Measurements from ENCODE around the gene PRDM9.
"Not testable (repeated sequence)": the region's sequence is repeated elsewhere in the genome, so short reads cannot be mapped to it uniquely, and the experiment has no call there.

Gene PRDM9

GRCh38 chr5:23507278-23507685 is at the start of gene PRDM9:
PRDM9 (plus strand) TSS chr5:23507609; CDS start chr5:23509034, 1,425 bp downstream.
- no peak for DNase-seq

DNA sequence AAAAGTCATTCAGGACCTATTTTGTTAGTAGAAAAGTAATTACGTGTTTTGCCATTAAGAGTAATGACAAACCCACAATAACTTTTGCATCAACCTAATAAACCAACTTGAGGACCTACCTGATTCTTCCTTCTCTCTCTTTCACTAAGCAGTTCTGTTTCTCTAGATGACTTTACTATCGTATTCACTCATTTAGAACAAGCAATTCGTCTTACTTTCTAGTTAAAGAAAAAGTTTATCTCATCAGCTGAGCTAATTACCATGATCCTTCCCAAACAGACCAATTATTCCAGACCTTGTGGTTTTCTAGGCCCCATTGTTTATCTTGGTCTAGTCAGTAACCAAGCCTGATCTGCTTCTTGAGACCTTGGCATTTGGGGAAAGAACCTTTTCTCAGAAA is 49.6 kb upstream of the PRDM9 start:
- DNase-seq, result no peak

- no peak for DNase-seq
These were observed 48.2 kb upstream of the PRDM9 start for GRCh38 chr5:23459214-23459613.

DNA sequence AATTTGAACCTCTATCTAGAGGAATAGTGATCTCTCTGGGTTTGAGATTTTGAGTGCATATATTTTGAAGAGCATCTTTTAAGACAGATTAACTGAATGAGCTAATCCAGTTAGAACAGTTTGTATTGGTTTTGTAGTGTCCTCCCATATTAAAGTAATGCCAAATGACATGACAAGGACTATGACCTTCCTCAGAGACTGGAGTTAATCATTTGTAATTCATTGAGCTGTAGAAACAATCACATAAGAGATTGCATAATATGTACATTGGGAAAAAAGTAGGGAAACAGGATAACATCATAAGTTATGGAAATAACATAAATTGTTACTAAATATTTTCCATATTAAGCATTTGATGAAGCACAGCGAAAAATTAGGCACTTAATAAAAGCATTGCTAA is 45.8 kb upstream of the PRDM9 start:
- no peak for DNase-seq

DNA sequence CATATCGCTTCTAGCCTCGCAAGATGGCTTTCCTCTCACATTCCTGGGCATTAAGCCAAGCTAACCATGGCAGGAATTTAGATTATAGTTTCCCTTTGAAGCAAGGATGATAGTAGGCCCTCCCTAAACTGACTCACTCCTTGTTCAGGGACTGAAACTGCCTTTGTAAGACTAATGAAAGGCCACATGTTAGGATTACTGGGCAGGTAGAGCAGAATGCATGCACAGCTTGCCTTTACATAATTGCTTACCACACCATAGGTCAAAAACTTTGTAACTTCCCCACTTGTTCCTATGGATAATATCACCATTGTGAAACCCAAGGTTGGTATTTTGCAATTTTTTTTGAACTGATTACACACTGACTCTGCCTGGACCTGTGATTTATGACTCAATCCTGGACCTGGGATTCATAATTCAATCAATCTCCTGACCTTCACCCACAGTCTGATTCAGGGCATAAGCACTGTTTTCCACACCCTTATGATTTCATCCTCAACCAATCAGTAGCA is 41.0 kb upstream of the PRDM9 start:
- no peak for DNase-seq

GRCh38 chr5:23468658-23469057 is 38.8 kb upstream of the PRDM9 start:
- no peak for DNase-seq

- no peak for DNase-seq
These were observed 33.5 kb upstream of the PRDM9 start for GRCh38 chr5:23473915-23474314.

GRCh38 chr5:23474315-23474714 is 33.1 kb upstream of the PRDM9 start:
- DNase-seq, result no peak

DNA sequence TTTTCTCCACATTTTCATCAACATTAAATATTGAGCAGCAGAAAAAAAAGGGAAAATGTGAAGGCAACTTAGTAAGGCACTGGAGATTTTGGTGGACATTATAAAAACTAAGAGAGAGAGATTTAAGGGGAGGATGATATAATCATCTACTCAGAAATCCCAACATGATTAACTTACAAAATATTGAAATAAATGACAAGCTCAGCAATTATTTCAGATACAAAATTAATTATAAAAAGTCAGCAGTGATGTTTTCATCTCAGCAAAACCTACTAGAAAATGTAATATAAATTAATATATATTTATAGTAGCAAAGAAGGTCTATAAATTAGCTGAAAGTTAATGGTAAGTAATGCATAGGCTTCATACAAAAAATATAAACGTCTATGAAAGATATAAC is 30.8 kb upstream of the PRDM9 start:
- DNase-seq, result no peak

DNA sequence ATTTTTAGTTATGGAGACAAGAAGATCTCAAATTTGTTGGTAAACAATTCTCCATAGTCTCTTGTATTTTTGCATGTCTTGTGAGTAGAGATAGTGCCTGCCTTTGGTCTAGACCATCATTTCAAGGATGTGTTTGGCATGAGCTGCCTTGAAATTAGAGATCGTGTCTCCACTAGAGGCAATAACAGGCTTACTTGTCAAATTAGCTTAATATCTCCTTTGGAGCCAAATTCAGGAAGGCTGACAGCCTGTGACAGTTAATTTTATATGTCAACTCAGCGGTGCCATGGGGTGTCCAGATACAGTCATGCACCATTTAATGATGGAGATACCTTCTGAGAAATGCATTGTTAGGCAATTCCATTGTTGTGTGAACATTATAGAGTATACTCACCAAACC is 24.8 kb upstream of the PRDM9 start:
- no peak for DNase-seq

- no peak for DNase-seq
These were observed 24.3 kb upstream of the PRDM9 start for GRCh38 chr5:23483090-23483489.

DNA sequence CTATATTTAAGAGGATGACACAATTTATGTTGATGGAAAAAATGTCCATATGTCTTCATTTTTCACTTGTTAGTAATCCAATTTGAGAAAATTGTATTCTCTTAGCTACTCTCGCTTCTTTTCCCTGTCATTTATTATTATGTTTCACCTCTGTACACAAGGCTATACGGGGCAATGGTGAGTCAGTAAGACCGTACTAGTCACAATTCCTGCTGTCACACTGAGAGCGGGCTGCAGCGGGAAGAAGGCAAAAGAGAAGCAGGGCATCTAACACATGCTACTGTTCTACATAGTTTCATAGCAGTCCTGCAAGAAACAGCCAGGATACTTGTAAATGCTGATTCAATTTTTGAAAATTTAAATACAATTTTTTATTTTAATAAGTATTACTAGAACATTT is 23.3 kb upstream of the PRDM9 start:
- DNase-seq, result no peak

DNA sequence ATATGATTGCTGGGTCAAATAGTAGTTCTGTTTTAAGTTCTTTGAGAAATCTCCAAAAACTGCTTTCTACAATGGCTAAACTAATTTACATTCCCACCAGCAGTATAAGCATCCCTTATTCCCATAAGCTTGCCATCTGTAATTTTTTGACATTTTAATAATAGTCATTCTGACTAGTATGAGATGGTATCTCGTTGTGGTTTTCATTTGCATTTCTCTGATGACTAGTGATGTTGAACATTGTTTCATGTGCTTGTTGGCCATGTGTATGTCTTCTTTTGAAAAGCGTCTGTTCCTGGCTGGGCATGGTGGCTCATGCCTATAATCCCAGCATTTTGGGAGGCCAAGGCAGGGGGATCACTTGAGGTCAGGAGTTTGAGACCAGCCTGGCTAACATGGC is 21.2 kb upstream of the PRDM9 start:
- not testable (repeated sequence) for DNase-seq

GRCh38 chr5:23490993-23491392 is 16.4 kb upstream of the PRDM9 start:
- no peak for DNase-seq

DNA sequence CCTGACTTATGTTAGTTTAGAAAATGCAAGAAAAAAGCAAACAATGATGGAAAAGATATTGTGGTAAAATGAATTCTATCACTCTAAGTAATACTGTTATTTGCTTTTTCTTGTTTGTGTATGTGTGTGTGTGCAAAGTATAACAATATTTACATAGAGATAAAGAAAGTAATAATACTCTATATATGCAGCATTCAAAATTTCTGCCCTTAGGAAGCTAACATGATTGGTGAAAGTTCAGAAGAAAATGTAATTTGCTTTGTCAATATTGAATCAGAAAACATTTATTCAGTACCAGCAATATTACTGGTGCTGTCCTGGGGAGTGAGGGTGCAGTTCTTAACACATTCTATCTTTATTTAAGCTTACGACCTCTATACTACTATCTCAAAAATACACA is 12.9 kb upstream of the PRDM9 start:
- no peak for DNase-seq

DNA sequence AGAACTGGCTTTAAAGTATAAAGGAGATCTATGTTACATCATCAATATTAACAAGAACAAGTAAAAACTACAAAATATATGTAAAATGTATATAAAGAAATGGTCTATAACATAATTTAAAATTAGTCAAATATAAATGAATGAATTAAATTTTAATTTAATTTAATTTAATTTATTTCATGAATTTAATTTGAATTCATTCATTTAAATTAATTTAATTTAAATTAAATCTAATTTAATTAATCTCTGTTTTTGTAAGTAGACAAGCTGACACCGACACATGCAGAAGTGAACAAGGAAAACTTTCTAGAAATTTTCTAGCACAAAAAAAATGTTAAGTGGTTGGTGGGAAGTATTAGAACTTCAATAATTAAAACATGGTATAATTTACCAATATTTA is 10.8 kb upstream of the PRDM9 start:
- DNase-seq, result no peak

DNA sequence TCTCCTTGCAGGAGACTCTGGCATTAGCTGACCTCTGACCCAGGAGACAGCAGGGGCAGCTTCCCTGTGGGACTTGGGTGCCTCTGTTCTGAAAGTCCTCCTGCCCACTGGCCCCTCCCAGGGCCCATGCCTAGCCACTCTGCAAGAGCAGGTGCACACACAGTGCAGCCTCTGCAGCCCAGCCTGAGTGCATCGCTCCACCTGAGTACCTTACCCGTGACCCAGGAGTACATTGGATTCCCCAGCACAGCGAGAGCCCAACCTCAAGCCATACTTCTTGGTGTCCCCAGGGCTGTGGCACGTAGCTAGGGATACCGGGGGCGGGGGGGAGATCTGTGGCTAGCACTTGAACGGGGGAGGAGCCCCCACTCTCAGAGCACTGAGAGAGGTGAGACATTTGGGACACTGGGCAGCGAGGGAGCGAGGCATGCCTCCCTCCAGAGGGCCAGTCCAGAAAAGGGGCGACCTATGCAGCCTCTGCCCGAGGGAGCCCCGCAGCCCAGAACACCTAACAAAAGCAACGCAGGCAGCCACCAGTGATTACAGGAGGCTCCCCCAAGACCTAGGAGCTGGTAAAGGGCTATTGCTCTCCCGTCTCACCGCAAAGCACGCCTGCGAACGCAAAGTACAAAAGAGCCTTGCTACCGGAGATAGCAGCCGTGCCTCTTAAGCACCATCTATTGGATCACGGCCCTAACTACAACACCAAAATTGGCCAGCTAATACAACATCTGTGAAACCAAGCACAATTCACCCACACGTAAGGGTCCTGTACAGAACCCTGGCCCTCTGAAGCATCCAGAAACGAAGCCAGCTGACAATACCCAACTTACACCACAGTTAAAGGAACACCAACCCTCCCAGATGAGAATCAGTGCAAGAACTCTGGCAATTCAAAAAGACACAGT is 826 bp upstream of the PRDM9 start:
- no peak for DNase-seq

- DNase-seq, result not testable (repeated sequence)
These were observed 3.0 kb downstream of the PRDM9 start for GRCh38 chr5:23510434-23510833.

DNA sequence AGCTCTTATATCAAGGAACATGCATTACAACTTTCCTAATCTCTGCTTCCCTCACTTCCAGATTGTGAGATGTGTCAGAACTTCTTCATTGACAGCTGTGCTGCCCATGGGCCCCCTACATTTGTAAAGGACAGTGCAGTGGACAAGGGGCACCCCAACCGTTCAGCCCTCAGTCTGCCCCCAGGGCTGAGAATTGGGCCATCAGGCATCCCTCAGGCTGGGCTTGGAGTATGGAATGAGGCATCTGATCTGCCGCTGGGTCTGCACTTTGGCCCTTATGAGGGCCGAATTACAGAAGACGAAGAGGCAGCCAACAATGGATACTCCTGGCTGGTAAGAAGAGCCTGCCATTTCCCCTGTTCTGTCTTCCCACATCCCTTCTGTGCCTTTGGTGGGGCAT is 15.1 kb downstream of the PRDM9 start:
- no peak for DNase-seq

DNA sequence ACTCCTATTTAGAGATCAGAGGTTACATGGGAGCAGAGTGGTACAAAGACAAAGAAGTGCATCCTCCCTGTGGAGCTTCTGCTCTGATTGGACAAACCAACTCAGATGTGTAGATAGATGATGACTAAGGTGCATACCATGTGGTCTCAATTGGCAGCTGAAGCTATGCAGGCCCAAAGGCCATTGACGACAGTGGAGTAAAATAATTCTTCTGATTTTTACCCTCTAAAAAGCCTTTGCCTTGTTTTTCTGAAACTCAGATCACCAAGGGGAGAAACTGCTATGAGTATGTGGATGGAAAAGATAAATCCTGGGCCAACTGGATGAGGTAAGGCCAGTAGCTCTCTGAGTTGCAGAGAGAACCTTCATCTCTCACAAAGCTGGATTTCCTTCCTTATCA is 15.6 kb downstream of the PRDM9 start:
- no peak for DNase-seq

DNA sequence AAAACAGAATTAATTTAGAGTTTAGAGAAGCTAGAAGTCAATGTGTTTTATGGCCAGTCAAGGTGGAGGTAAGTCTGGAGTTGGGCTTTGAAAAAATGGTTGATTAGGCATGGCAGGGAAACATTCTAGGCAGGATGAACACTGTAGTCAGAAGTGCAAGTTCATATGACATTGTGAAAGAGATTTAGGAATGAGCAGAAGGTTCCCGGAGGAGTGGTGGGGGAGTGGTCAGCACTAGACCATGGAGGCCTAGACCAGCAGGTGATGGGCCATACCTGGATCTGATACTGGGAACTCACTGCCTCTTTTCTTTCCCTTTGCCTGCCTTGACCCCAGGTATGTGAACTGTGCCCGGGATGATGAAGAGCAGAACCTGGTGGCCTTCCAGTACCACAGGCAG is 16.6 kb downstream of the PRDM9 start:
- DNase-seq, result no peak

DNA sequence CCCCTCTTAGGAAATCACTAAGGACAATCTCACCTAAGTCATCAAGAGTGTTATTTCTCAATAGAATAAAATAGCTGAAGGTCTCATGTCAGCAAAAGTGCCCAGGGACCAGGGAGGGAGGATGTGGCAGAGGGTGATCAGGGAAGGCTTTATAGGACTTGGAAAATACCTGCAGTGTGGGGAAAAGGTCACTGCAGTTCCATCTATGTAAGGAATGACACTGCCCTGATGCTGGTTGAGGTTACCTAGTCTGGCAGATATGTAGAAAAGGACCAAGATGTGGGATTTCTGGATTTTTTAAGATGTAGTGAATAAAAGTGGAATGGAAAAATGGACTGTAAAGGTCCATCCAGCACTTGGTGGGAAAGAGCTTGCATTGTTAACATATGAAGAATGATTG is 18.3 kb downstream of the PRDM9 start:
- no peak for DNase-seq

DNA sequence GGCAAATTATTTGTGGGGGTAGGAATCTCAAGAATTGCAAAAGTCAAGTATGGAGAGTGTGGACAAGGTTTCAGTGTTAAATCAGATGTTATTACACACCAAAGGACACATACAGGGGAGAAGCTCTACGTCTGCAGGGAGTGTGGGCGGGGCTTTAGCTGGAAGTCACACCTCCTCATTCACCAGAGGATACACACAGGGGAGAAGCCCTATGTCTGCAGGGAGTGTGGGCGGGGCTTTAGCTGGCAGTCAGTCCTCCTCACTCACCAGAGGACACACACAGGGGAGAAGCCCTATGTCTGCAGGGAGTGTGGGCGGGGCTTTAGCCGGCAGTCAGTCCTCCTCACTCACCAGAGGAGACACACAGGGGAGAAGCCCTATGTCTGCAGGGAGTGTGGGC is 19.2 kb downstream of the PRDM9 start:
- not testable (repeated sequence) for DNase-seq

DNA sequence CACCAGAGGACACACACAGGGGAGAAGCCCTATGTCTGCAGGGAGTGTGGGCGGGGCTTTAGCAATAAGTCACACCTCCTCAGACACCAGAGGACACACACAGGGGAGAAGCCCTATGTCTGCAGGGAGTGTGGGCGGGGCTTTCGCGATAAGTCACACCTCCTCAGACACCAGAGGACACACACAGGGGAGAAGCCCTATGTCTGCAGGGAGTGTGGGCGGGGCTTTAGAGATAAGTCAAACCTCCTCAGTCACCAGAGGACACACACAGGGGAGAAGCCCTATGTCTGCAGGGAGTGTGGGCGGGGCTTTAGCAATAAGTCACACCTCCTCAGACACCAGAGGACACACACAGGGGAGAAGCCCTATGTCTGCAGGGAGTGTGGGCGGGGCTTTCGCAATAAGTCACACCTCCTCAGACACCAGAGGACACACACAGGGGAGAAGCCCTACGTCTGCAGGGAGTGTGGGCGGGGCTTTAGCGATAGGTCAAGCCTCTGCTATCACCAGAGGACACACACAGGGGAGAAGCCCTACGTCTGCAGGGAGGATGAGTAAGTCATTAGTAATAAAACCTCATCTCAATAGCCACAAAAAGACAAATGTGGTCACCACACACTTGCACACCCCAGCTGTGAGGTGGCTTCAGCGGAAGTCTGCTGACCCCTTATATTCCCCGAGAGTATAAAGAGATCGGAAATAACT is 20.0 kb downstream of the PRDM9 start:
- DNase-seq, result not testable (repeated sequence)
